ENCODE results near the gene TNNI3K. TPM values are rescaled to one million over a fixed set of nuclear protein-coding genes. Genes with fewer than 3 reads are reported as not detected.

The TNNI3K gene
- total RNA-seq, 1 experiment from 2014 or later, result not detected

DNA sequence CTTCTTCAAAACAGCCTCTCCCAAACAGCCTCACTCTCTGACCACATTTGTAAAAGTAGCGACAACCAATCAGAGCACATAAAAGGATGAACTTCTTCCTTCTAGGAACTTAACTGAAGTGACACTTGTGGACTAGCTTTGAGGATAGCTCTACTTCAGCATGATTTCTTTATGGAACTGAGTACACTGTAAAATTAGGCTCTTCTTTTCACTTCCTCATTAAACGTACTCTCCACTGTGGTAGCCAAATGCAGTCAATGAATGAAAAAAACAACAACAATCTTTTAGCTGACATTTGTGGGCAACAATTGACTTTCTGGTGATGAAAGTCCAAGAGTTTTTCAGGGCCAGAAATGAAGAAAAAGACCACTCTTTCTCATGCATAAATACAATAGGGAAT, 267.7 kb downstream of the TNNI3K start:
- no peak overlapping the region for H2BK15ac ChIP-seq (ENCODE audit: low read depth, low read length)
- H2AK5ac ChIP-seq (ENCODE audit: insufficient read length, low read length), result no peak overlapping the region
- H3K27me3 Mint-ChIP-seq (ENCODE audit: low read depth), result no peaks in the 10 kb centered on the region
- no peak overlapping the region for H2BK120ac ChIP-seq (ENCODE audit: low read depth, low read length, poor library complexity, severe bottlenecking)
- no peak overlapping the region for H3K9ac ChIP-seq (ENCODE audit: extremely low read depth, insufficient read length, low read length)
- no peak overlapping the region for H4K5ac ChIP-seq (ENCODE audit: insufficient read length, low read depth, low read length)
- no peaks in the 10 kb centered on the region for H3K79me1 ChIP-seq (ENCODE audit: insufficient read depth, low read depth, low read length, poor library complexity, severe bottlenecking)
- no peak overlapping the region for H2BK5ac ChIP-seq (ENCODE audit: insufficient read length, low read length)
- no peak overlapping the region for H2AFZ ChIP-seq (ENCODE audit: low read length)
- H3K27ac Mint-ChIP-seq, result no peak overlapping the region; a peak in 1 of 7 replicates
- no peak overlapping the region for H3T11ph ChIP-seq (ENCODE audit: low read length)
- no peaks in the 10 kb centered on the region for H3K23me2 ChIP-seq (ENCODE audit: insufficient read length, low read depth, low read length, poor library complexity, severe bottlenecking)
- no peak overlapping the region for H2BK12ac ChIP-seq (ENCODE audit: insufficient read length, low read depth, low read length)
- H3K4me3 Mint-ChIP-seq, result no peak overlapping the region
- no peak overlapping the region for H4K91ac ChIP-seq (ENCODE audit: insufficient read length, low read depth, low read length)
- H3K4ac ChIP-seq (ENCODE audit: low read depth, low read length), result no peak overlapping the region
- no CpG with 5 or more reads among the region's 2 CpGs for WGBS (ENCODE audit: extremely low coverage, insufficient read length, low lambda C conversion rate)
- H4K20me1 ChIP-seq (ENCODE audit: control insufficient read depth, insufficient read depth, insufficient read length), result no peaks in the 10 kb centered on the region
- H3K27me3 ChIP-seq (ENCODE audit: insufficient read depth, low read length), result no peaks in the 10 kb centered on the region
- DNase-seq, result no peak
- no peak overlapping the region for H2BK20ac ChIP-seq (ENCODE audit: low read depth, low read length, poor library complexity, severe bottlenecking)
- no peaks in the 10 kb centered on the region for H3K9me3 Mint-ChIP-seq
- no peak overlapping the region for H3K27ac ChIP-seq (ENCODE audit: insufficient read length, low read depth, low read length)
- no peak overlapping the region for H3K56ac ChIP-seq (ENCODE audit: insufficient read length, low read depth, low read length)
- H3K4me1 ChIP-seq (ENCODE audit: insufficient read depth, low read length), result no peaks in the 10 kb centered on the region; the same call in 1 of the 2 replicates
- peaks cover 30 to 33% of the 10 kb centered on the region in 2 experiments for H3K4me1 Mint-ChIP-seq
- no peaks in the 10 kb centered on the region; a peak in 1 of 7 replicates for H3K36me3 Mint-ChIP-seq (ENCODE audit: insufficient read depth in 1 of 3, low read depth in 3 of 3)
- no peak overlapping the region for H3K23ac ChIP-seq (ENCODE audit: insufficient read length, low read depth, low read length)
- H3K4me2 ChIP-seq (ENCODE audit: insufficient read depth, insufficient read length, low read length), result no peak overlapping the region
- no peaks in the 10 kb centered on the region for H3K9me3 ChIP-seq (ENCODE audit: control insufficient read depth, low read depth, low read length)
- H3K79me2 ChIP-seq (ENCODE audit: insufficient read depth, low read length), result no peaks in the 10 kb centered on the region
- H4K8ac ChIP-seq (replicated peaks; ENCODE audit: insufficient read length, low read depth, low read length), result no peak overlapping the region
- no peak overlapping the region for H3K14ac ChIP-seq (ENCODE audit: insufficient read depth, low read length)
- TF ChIP-seq, protein P1, sequence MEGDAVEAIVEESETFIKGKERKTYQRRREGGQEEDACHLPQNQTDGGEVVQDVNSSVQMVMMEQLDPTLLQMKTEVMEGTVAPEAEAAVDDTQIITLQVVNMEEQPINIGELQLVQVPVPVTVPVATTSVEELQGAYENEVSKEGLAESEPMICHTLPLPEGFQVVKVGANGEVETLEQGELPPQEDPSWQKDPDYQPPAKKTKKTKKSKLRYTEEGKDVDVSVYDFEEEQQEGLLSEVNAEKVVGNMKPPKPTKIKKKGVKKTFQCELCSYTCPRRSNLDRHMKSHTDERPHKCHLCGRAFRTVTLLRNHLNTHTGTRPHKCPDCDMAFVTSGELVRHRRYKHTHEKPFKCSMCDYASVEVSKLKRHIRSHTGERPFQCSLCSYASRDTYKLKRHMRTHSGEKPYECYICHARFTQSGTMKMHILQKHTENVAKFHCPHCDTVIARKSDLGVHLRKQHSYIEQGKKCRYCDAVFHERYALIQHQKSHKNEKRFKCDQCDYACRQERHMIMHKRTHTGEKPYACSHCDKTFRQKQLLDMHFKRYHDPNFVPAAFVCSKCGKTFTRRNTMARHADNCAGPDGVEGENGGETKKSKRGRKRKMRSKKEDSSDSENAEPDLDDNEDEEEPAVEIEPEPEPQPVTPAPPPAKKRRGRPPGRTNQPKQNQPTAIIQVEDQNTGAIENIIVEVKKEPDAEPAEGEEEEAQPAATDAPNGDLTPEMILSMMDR (conservative IDR thresholded peaks at IDR 0.05), result no peak
- no peak overlapping the region for H3K18ac ChIP-seq (ENCODE audit: insufficient read length, low read depth, low read length)
